ENCODE measurements around the gene NCBP2. TPM values are rescaled to one million over a fixed set of nuclear protein-coding genes. Genes with fewer than 3 reads are reported as not detected.
A peak's percentile ranks its signal among the peaks of the same experiment; 100 is the strongest.

The NCBP2 gene
- 10 to 100 TPM; 35.5 to 43.4 (median 37.0) TPM for total RNA-seq
- 30.9 TPM for polyA plus RNA-seq
- long read RNA-seq, donor 1, transcript NCBP2-201 (4 exons, 2,169 nt): major isoform, 70 of 109 reads
- long read RNA-seq, donor 1, transcript NCBP2-204 (4 exons, 1,946 nt): minor isoform, 5 of 109 reads
- long read RNA-seq, donor 1, transcript NCBP2-207 (4 exons, 1,133 nt): minor isoform, 14 of 109 reads
- long read RNA-seq, donor 1, transcript NCBP2-205 (4 exons, 2,220 nt): minor isoform, 13 of 109 reads
- long read RNA-seq, donor 1, partial matches to known transcripts: 3 of 109 reads
- long read RNA-seq, donor 1, other reads (novel, unspliced or antisense): 3 of 109 reads
- long read RNA-seq, donor 2, full-length matches to known transcripts: 33 of 34 reads
- long read RNA-seq, donor 2, partial matches to known transcripts: 1 of 34 reads
- long read RNA-seq, donor 2, other reads (novel, unspliced or antisense): 0 of 34 reads
- long read RNA-seq, donor 3, transcript NCBP2-205 (4 exons, 2,220 nt): minor isoform, 35 of 226 reads
- long read RNA-seq, donor 3, transcript NCBP2-207 (4 exons, 1,133 nt): minor isoform, 30 of 226 reads
- long read RNA-seq, donor 3, transcript NCBP2-201 (4 exons, 2,169 nt): major isoform, 125 of 226 reads
- long read RNA-seq, donor 3, transcript NCBP2-204 (4 exons, 1,946 nt): minor isoform, 12 of 226 reads
- long read RNA-seq, donor 3, partial matches to known transcripts: 6 of 226 reads
- long read RNA-seq, donor 3, other reads (novel, unspliced or antisense): 9 of 226 reads
- long read RNA-seq, donor 4, transcript NCBP2-201 (4 exons, 2,169 nt): major isoform, 20 of 34 reads
- long read RNA-seq, donor 4, transcript NCBP2-207 (4 exons, 1,133 nt): minor isoform, 6 of 34 reads
- long read RNA-seq, donor 4, partial matches to known transcripts: 0 of 34 reads
- long read RNA-seq, donor 4, other reads (novel, unspliced or antisense): 1 of 34 reads

DNA sequence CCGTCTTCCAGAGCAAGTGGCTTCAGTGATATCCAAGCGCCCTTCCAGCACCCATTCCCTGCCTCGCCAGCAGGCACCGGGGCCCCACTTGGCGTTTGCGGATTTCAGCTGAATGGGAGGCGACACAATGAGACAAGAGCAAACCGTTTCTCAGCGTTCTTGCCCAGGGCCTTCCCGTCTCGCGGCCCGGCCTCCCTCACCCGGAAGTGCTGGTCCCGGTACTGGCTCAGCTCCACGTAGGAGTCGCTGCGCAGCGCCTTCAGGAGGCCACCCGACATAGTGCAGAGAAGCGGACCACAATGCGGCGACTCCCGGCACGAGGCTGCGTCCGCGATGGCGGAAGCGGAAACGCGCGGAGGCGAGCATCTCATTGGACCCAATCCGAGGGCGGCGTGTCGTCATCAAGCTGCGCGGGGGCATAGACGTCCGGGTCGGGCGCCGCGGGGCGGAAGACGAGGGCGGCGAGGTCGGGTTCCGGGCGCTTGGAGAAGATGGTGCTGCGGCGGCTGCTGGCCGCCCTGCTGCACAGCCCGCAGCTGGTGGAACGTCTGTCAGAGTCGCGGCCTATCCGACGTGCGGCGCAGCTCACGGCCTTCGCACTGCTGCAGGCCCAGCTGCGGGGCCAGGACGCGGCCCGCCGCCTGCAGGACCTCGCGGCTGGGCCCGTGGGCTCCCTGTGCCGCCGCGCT lies at the start of gene NCBP2:
NCBP2 (minus strand) TSS at position 303 of the 689 bp plus-strand sequence; CDS start at position 278, 25 bp downstream.
- H3K4me1 ChIP-seq (ENCODE audit: control insufficient read depth, insufficient read depth, low read length): peaks cover 6% of the 10 kb centered on the region
- peak within 1 kb of the TSS; percentile 91 for H3K4me3 ChIP-seq (ENCODE audit: low read length)
- H3K27me3 ChIP-seq (ENCODE audit: control insufficient read depth, insufficient read depth): no peaks in the 10 kb centered on the region
- ATAC-seq (peak; percentile 96 to 97), DNase-seq (peak; percentile 99 to 100 (median 100))
- WGBS: under 1% methylated on average over 77 of the region's 77 CpGs
- no peaks in the 10 kb centered on the region for H3K9me3 ChIP-seq (ENCODE audit: control insufficient read depth, low read length)
- intact Hi-C loops (cut with DNase I): loop anchor here in 2 of 4 donors (5.0 to 10.0 kb wide), 2 partner anchors 75 to 78 kb away; partner anchors contain the start of gene SENP5 (in 2 of the 2)
- H3K27ac ChIP-seq (ENCODE audit: low read length): peak within 1 kb of the TSS; percentile 84

DNA sequence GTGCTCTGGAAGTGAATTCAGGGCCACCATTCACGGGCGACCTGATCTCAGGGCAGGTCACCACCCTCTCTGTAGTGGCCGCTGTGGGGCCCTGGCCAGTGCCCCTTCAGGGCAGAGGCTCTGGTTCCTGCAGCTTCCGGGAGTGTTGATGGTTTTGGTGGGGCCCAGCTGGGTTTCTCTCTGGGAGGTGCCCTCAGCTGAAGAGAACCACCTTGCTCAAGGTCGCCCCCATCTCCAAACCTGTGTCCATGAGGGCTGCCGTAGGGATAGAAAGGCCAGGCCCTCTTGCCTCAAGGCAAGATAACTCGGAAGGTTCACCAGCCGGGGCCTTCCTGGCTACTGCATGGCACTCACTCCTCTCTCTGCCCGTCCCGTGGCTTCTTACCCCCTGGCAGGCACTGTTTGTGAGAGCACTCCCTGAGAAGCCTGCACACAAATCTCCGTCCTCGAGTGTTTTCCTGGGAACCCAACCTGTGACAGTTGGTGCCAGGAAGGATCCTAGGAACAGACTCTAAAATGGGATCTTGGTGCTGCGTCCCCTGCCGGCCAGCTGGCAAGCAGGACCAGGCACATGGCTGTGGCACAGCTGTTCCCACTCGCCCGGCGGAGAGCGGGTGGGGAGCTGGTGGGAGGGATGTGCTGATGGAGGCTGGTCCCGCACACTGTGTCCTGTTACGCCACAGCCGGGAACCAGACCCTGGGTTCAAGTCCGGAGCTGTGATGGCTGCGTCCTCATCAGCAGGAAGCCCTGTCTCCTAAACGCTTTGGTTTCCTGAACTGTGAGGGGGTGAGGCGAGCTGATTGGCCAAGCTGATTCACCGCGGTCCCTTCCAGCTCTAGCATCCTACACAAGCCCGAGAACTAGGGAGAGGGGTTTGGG lies 49.5 kb upstream of the NCBP2 start:
- no peak for ATAC-seq
- no peak overlapping the region for H3K4me3 ChIP-seq (ENCODE audit: low read length)
- no peaks in the 10 kb centered on the region for H3K9me3 ChIP-seq (ENCODE audit: control insufficient read depth, low read length)
- intact Hi-C loops (cut with DNase I): no loop called here
- no peak for DNase-seq
- H3K27me3 ChIP-seq (ENCODE audit: control insufficient read depth, insufficient read depth): no peaks in the 10 kb centered on the region
- WGBS: 79% methylated on average over 28 of the region's 28 CpGs
- H3K27ac ChIP-seq (ENCODE audit: low read length): no peak overlapping the region
- H3K4me1 ChIP-seq (ENCODE audit: control insufficient read depth, insufficient read depth, low read length): no peaks in the 10 kb centered on the region

DNA sequence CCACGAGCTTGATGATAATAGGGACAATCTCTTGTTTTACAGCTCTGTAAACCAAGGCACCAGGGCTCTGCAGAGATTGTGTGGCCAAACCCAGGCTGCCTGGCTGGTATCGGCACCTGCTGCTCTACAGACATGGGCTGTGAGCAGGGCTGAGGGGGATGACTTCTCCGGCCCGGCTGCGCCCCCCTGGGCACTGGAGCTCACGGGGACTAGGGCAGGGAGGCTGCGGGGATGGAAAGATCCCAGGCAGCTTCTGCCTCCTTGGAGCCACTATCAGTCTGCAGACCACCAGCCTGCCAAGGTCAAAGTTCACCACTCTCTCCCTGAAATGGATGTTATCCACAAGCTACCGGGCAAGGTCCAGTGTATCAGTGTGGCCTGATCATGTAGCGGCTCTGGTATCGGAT lies 48.3 kb upstream of the NCBP2 start:
- ATAC-seq (no peak), DNase-seq (no peak)
- H3K4me1 ChIP-seq (ENCODE audit: control insufficient read depth, insufficient read depth, low read length): no peaks in the 10 kb centered on the region
- intact Hi-C loops (cut with DNase I): no loop called here
- H3K9me3 ChIP-seq (ENCODE audit: control insufficient read depth, low read length): no peaks in the 10 kb centered on the region
- no peak overlapping the region for H3K27ac ChIP-seq (ENCODE audit: low read length)
- H3K27me3 ChIP-seq (ENCODE audit: control insufficient read depth, insufficient read depth): no peaks in the 10 kb centered on the region
- WGBS: 91% methylated on average over 10 of the region's 10 CpGs
- H3K4me3 ChIP-seq (ENCODE audit: low read length): no peak overlapping the region

DNA sequence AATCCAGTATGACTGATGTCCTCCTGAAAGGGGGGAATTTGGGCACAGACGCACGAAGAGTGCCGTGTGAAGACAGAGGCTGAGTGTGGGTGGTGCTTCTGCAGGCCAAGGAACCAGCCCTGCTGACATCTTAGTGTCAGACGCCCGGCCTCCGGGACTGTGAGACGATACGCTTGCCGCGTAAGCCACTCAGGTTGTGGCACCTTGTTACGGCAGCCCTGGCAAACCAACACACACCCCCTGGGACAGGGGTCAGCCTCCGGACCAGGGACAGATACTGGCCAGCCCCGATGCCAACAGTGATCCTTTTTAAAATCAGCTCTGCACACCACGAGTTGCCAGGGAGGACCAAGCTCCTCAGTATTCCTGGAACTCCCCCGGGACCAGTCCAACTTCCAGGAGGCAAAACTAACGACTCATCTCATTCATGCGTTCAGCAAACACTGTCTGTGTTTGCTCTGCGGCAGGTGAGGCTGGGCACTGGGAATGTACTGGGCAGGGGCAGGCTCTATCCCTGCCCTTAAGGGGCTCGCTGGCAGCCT lies 47.5 kb upstream of the NCBP2 start:
- 74% methylated on average over 19 of the region's 19 CpGs for WGBS
- Histone ChIP-seq H3K27ac (ENCODE audit: low read length) (no peak overlapping the region), H3K4me3 (ENCODE audit: low read length) (no peak overlapping the region), H3K9me3 (ENCODE audit: control insufficient read depth, low read length) (no peaks in the 10 kb centered on the region), H3K4me1 (ENCODE audit: control insufficient read depth, insufficient read depth, low read length) (no peaks in the 10 kb centered on the region), H3K27me3 (ENCODE audit: control insufficient read depth, insufficient read depth) (no peaks in the 10 kb centered on the region)
- intact Hi-C loops (cut with DNase I): no loop called here
- ATAC-seq: no peak
- no peak for DNase-seq

DNA sequence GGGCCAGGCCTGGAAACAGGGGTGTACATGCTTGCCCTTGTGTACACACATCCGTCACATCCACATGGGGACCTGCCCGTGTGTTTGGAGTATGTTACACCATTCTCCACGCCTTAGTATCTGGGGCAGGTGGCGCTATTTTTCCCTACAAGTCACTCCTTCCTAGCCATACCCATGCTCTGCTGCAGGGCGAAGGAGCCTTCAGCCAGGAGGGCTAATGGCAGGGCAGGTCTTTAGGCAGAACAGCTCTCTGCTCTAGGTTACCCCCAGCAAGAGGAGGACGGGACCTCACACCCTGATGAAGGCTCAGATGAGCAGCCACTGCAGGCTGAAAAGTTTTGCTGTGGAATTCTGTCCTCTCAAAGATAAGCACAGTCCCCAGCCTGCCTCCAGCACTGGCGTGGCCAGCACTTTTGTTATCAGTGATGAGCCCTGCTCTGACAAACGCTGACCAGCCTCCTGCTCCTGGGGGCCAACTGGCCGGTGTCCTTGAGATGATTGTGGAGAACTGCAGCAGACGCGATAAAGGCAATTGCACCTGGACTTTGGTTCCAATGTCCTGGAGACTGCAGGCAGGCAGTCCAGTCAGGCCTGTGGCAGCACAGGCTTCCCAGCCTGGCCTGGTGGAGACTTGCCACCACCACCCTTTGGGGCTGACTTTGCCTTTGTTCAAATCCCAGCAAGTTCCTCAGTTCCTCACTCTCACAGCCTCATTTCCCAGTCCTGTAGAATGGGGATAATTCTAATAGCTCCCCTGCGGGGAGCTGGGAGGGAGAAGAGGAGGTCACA lies 46.1 kb upstream of the NCBP2 start:
- 44% methylated on average over 12 of the region's 12 CpGs for WGBS
- no peaks in the 10 kb centered on the region for H3K4me1 ChIP-seq (ENCODE audit: control insufficient read depth, insufficient read depth, low read length)
- H3K4me3 ChIP-seq (ENCODE audit: low read length): no peak overlapping the region
- intact Hi-C loops (cut with DNase I): no loop called here
- no peaks in the 10 kb centered on the region for H3K9me3 ChIP-seq (ENCODE audit: control insufficient read depth, low read length)
- peak overlapping the region; percentile 7 for H3K27ac ChIP-seq (ENCODE audit: low read length)
- H3K27me3 ChIP-seq (ENCODE audit: control insufficient read depth, insufficient read depth): no peaks in the 10 kb centered on the region
- ATAC-seq (peak; percentile 74 to 77), DNase-seq (peak in 2 of 3 donors; percentile 23 to 66)

DNA sequence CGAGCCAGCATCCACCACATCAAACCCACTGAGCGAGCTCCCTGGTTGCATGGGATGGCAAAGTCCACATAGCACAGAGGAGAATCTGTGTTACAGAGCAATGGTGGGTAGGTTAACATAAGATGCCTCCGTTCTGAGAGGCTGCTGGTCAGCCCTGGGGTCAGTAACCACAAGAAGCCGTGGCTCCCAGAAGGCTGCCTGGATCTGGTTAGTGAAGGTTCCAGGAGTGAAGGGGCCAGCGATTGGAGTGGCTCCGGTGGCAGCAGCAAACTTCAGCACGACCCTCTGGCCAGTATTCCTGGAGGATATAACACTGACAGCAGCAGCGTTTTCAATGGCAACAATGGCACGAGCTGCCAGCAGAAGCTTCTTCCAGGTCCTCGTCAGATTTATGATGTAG lies 44.7 kb upstream of the NCBP2 start:
- H3K4me1 ChIP-seq (ENCODE audit: control insufficient read depth, insufficient read depth, low read length): no peaks in the 10 kb centered on the region
- H3K9me3 ChIP-seq (ENCODE audit: control insufficient read depth, low read length): no peaks in the 10 kb centered on the region
- ATAC-seq (no peak), DNase-seq (no peak)
- H3K27me3 ChIP-seq (ENCODE audit: control insufficient read depth, insufficient read depth): no peaks in the 10 kb centered on the region
- H3K27ac ChIP-seq (ENCODE audit: low read length): no peak overlapping the region
- no peak overlapping the region for H3K4me3 ChIP-seq (ENCODE audit: low read length)
- intact Hi-C loops (cut with DNase I): no loop called here
- WGBS: 85% methylated on average over 10 of the region's 10 CpGs

DNA sequence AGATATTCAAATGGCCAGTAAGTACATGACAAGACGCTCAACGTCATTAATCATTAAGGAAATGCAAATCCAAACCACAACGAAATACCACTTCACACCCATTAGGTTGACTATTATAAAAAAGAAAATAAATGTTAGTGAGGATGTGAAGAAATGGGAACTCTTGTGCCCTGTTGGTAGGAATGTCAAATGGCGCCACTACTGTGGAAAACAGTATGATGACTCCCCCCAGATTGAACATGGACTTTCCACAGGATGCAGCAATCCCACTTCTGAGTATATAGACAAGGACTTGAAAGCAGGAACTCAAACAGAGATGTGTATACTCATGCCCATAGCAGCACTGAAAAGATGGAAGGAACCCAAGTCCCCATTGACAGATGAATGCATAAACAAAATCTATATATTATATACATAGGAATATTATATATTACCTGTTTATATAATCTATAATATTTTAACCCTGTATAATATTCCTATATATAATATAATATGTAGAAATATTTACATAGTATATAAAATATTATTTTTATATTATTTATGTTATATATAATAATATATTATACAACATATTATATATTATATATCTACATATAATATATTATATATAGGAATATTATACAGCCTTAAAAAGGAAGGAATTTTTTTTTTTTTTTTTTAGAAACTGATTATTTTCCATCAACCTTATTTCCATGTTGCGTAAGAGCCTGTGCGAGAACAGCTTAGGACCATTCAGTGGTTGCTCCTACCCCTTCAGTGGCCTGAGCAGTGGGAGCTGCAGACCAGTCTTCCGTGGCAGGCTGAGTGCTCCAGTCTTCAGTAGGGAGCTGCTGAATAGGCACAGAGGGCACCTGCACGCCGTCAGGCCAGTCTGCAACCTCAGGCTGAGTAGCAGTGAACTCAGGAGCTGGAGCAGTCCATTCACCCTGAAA lies 43.9 kb upstream of the NCBP2 start:
- intact Hi-C loops (cut with DNase I): no loop called here
- DNase-seq: no peak
- 90% methylated on average over 9 of the region's 9 CpGs for WGBS
- no peaks in the 10 kb centered on the region for H3K9me3 ChIP-seq (ENCODE audit: control insufficient read depth, low read length)
- H3K27me3 ChIP-seq (ENCODE audit: control insufficient read depth, insufficient read depth): no peaks in the 10 kb centered on the region
- no peak overlapping the region for H3K4me3 ChIP-seq (ENCODE audit: low read length)
- ATAC-seq: no peak
- no peak overlapping the region for H3K27ac ChIP-seq (ENCODE audit: low read length)
- no peaks in the 10 kb centered on the region for H3K4me1 ChIP-seq (ENCODE audit: control insufficient read depth, insufficient read depth, low read length)

DNA sequence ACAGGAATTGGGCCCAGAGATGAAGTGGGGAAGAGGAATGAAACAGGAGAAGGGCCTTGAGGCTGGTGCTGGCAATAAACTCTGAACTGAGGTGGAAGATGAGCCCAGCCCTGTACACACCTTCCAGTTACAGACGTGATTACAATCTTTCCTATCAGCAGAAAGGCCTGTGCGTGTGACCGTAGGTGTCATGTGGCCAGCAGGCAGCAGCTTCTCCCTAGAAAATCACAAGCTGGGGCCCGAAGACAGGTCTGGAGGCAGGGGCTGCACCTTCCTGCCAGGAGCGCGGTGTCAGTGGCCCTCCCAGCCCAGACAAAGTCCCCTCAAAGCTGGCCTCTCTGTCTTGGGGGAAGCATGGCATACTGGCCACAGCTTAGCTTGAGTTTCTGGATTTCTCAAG lies 43.0 kb upstream of the NCBP2 start:
- no peaks in the 10 kb centered on the region for H3K27me3 ChIP-seq (ENCODE audit: control insufficient read depth, insufficient read depth)
- WGBS: 76% methylated on average over 6 of the region's 6 CpGs
- no peak for DNase-seq
- intact Hi-C loops (cut with DNase I): no loop called here
- no peaks in the 10 kb centered on the region for H3K9me3 ChIP-seq (ENCODE audit: control insufficient read depth, low read length)
- no peaks in the 10 kb centered on the region for H3K4me1 ChIP-seq (ENCODE audit: control insufficient read depth, insufficient read depth, low read length)
- H3K4me3 ChIP-seq (ENCODE audit: low read length): no peak overlapping the region
- H3K27ac ChIP-seq (ENCODE audit: low read length): no peak overlapping the region
- no peak for ATAC-seq

DNA sequence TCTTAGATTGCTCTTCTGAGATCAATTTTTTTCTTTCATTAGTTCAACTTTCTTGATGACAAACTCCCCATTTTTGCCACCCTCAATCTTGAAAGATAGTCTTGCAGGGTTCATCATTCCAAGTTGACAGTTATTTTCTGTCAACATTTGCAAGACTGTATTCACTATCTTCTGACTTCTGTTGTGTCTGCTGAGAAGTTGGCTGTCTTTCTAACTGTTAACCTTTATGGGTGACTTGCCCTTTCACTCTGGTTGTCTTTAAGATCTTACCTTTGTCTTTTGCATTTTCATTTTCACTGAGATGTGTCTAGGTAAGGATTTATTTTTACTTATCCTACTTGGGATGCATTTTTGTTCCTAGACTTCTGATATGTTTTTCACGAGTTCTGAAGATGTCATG lies 40.9 kb upstream of the NCBP2 start:
- H3K4me3 ChIP-seq (ENCODE audit: low read length): no peak overlapping the region
- no peak overlapping the region for H3K27ac ChIP-seq (ENCODE audit: low read length)
- ATAC-seq: no peak
- no peak for DNase-seq
- intact Hi-C loops (cut with DNase I): no loop called here
- no peaks in the 10 kb centered on the region for H3K9me3 ChIP-seq (ENCODE audit: control insufficient read depth, low read length)
- no peaks in the 10 kb centered on the region for H3K27me3 ChIP-seq (ENCODE audit: control insufficient read depth, insufficient read depth)
- 61% methylated on average over 1 of the region's 1 CpG for WGBS
- H3K4me1 ChIP-seq (ENCODE audit: control insufficient read depth, insufficient read depth, low read length): no peaks in the 10 kb centered on the region

Measured in right cardiac atrium (tissue), 5 donors.